ENCODE results near the gene HES1.

HES1 gene

DNA sequence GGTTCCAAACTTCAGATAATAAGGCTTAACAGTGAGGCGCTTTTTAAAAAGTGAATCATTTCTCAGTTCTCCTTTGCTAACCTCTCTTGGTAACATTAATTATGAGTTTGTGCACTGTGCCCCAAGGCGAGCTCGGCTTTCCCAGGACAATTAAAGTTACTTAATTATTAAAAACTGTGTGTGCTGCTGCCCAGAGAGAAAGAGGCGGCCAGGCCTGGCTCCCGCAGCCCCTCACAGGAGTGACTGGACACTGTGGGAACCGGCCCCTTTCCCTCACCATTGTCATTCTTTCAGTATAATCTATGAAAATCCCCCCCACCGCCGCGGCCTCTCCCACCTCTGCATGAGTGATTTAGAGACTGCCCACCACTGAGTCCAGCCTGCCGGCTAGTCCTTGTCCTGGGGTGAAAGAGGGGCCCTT is 43.1 kb upstream of the HES1 start:
- Histone ChIP-seq H3K79me2 (ENCODE audit: insufficient read depth, low read depth) (no peaks in the 10 kb centered on the region), H3K4me1 (ENCODE audit: low read depth, poor library complexity, severe bottlenecking) (no peaks in the 10 kb centered on the region), H3K9ac (no peak overlapping the region), H3K27ac (no peak overlapping the region), H2AFZ (ENCODE audit: low read depth) (no peak overlapping the region), H3K4me2 (no peak overlapping the region), H3K27me3 (ENCODE audit: insufficient read depth, low read depth) (no peaks in the 10 kb centered on the region), H3K4me3 (IDR thresholded peaks at IDR 0.05; ENCODE audit: insufficient read depth, low read depth, low read length) (no peak overlapping the region), H4K20me1 (ENCODE audit: insufficient read depth) (no peaks in the 10 kb centered on the region), H3K36me3 (ENCODE audit: insufficient read depth) (no peaks in the 10 kb centered on the region)
- no peak for TF ChIP-seq CTCF (conservative IDR thresholded peaks at IDR 0.05; ENCODE audit: low read depth, low read length)

GRCh38 chr3:194093842-194094241 is 42.1 kb upstream of the HES1 start:
- Histone ChIP-seq H3K27ac (no peak overlapping the region), H2AFZ (ENCODE audit: low read depth) (no peak overlapping the region), H3K79me2 (ENCODE audit: insufficient read depth, low read depth) (no peaks in the 10 kb centered on the region), H3K4me2 (no peak overlapping the region), H3K4me3 (IDR thresholded peaks at IDR 0.05; ENCODE audit: insufficient read depth, low read depth, low read length) (no peak overlapping the region), H3K36me3 (ENCODE audit: insufficient read depth) (no peaks in the 10 kb centered on the region), H3K9ac (no peak overlapping the region), H3K4me1 (ENCODE audit: low read depth, poor library complexity, severe bottlenecking) (no peaks in the 10 kb centered on the region), H4K20me1 (ENCODE audit: insufficient read depth) (no peaks in the 10 kb centered on the region), H3K27me3 (ENCODE audit: insufficient read depth, low read depth) (no peaks in the 10 kb centered on the region)
- TF ChIP-seq CTCF (conservative IDR thresholded peaks at IDR 0.05; ENCODE audit: low read depth, low read length) = no peak

GRCh38 chr3:194095464-194095863 is 40.5 kb upstream of the HES1 start:
- H3K27me3 ChIP-seq (ENCODE audit: insufficient read depth, low read depth) = no peaks in the 10 kb centered on the region; the same call in 1 of the 2 replicates
- H3K27ac ChIP-seq = no peak overlapping the region
- H2AFZ ChIP-seq (ENCODE audit: low read depth) = no peak overlapping the region
- H3K36me3 ChIP-seq (ENCODE audit: insufficient read depth) = no peaks in the 10 kb centered on the region
- no peak for TF ChIP-seq CTCF (conservative IDR thresholded peaks at IDR 0.05; ENCODE audit: low read depth, low read length)
- H3K4me3 ChIP-seq (IDR thresholded peaks at IDR 0.05; ENCODE audit: insufficient read depth, low read depth, low read length) = no peak overlapping the region
- H3K79me2 ChIP-seq (ENCODE audit: insufficient read depth, low read depth) = no peaks in the 10 kb centered on the region
- no peaks in the 10 kb centered on the region for H4K20me1 ChIP-seq (ENCODE audit: insufficient read depth)
- H3K4me1 ChIP-seq (ENCODE audit: low read depth, poor library complexity, severe bottlenecking) = no peaks in the 10 kb centered on the region
- no peak overlapping the region for H3K4me2 ChIP-seq
- no peak overlapping the region for H3K9ac ChIP-seq

DNA sequence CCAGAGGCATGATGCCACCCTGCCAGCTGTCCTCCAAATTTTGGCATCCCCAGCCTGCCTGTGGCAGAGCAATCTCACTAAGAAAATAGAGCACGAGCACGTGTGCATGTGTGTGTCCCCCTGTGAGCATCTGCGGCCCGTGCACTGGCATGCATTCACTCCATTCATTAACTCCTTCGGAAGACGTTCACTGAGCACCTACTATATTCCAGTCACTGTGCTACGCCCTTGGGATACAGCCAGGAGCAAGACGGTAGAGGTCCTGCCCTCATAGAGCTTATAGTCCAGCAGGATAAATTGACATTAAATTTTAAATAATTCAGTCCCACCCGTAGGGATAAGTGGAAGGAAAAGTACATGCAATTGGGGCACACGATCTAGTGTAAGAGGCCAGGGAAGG is 40.0 kb upstream of the HES1 start:
- Histone ChIP-seq H3K9ac (no peak overlapping the region), H2AFZ (ENCODE audit: low read depth) (no peak overlapping the region), H3K27ac (no peak overlapping the region)

More for the DNA sequence above, 40.0 kb upstream of the HES1 start:
- Histone ChIP-seq H3K36me3 (ENCODE audit: insufficient read depth) (no peaks in the 10 kb centered on the region), H3K79me2 (ENCODE audit: insufficient read depth, low read depth) (no peaks in the 10 kb centered on the region), H3K4me3 (IDR thresholded peaks at IDR 0.05; ENCODE audit: insufficient read depth, low read depth, low read length) (no peak overlapping the region), H3K4me2 (no peak overlapping the region), H3K4me1 (ENCODE audit: low read depth, poor library complexity, severe bottlenecking) (no peaks in the 10 kb centered on the region), H3K27me3 (ENCODE audit: insufficient read depth, low read depth) (no peaks in the 10 kb centered on the region; the same call in 1 of the 2 replicates), H4K20me1 (ENCODE audit: insufficient read depth) (no peaks in the 10 kb centered on the region)
- TF ChIP-seq CTCF (conservative IDR thresholded peaks at IDR 0.05; ENCODE audit: low read depth, low read length) = no peak

Data from KMS-11 (cell line).